HEK293T (cell line): Measurements from ENCODE around the gene CDKN2B.

Experiments used
- CTCF ChIA-PET: fragments of 350-600 bp; formaldehyde crosslinking; extraction: SDS; loops from one replicate; lab custom pipeline; 2021; ENCODE audit warnings: antibody characterized with exemption, inconsistent platforms; lab: Yijun Ruan, JAX
- POLR2A ChIA-PET: fragments of 350-600 bp; formaldehyde crosslinking; extraction: SDS; loops from one replicate; lab custom pipeline; 2020; ENCODE audit warnings: antibody characterized with exemption, inconsistent platforms; lab: Yijun Ruan, JAX
- DNase-seq: peaks from one replicate; pipeline ENCODE4 v3.0.0; 2012; ENCODE audit warnings: mixed read lengths; ENCODE audit errors: extremely low spot score
- ARNT ChIP-seq: fragments of 450-650 bp; IDR thresholded peaks from 2 replicates; pipeline ENCODE4 v1.6.1; 2017; ENCODE audit warnings: mild to moderate bottlenecking
- BHLHE40 ChIP-seq: fragments of 450-650 bp; IDR thresholded peaks from 2 replicates; pipeline ENCODE4 v1.6.1; 2016; ENCODE audit warnings: mild to moderate bottlenecking, moderate library complexity, borderline replicate concordance
- CTBP1 ChIP-seq: fragments of 450-650 bp; IDR thresholded peaks from 2 replicates; pipeline ENCODE4 v1.6.1; 2016; ENCODE audit warnings: borderline replicate concordance
- ELF4 ChIP-seq: fragments of 450-650 bp; IDR thresholded peaks from 2 replicates; pipeline ENCODE4 v1.6.1; 2017; ENCODE audit warnings: antibody characterized with exemption
- FOXA1 ChIP-seq: fragments of 450-650 bp; IDR thresholded peaks from 2 replicates; pipeline ENCODE4 v1.6.1; 2016; ENCODE audit warnings: mild to moderate bottlenecking
- FOXK2 ChIP-seq: fragments of 450-650 bp; IDR thresholded peaks from 2 replicates; pipeline ENCODE4 v1.6.1; 2016; ENCODE audit warnings: mild to moderate bottlenecking
- FOXM1 ChIP-seq: fragments of 450-650 bp; IDR thresholded peaks from 2 replicates; pipeline ENCODE4 v1.6.1; 2017; ENCODE audit warnings: mild to moderate bottlenecking, borderline replicate concordance
- HDGF ChIP-seq: fragments of 450-650 bp; IDR thresholded peaks from 2 replicates; pipeline ENCODE4 v1.6.1; 2017; ENCODE audit warnings: antibody characterized with exemption, borderline replicate concordance
- L3MBTL2 ChIP-seq: fragments of 450-650 bp; conservative IDR thresholded peaks from 2 replicates; pipeline ENCODE4 v1.6.1; 2016; ENCODE audit warnings: mild to moderate bottlenecking
- LEF1 ChIP-seq: fragments of 450-650 bp; IDR thresholded peaks from 2 replicates; pipeline ENCODE4 v1.6.1; 2017; ENCODE audit warnings: mild to moderate bottlenecking, borderline replicate concordance
- NFRKB ChIP-seq: fragments of 450-650 bp; IDR thresholded peaks from 2 replicates; pipeline ENCODE4 v1.6.1; 2016; ENCODE audit warnings: mild to moderate bottlenecking, moderate library complexity
- PKNOX1 ChIP-seq: fragments of 450-650 bp; IDR thresholded peaks from 2 replicates; pipeline ENCODE4 v1.6.1; 2016
- SP1 ChIP-seq: fragments of 450-650 bp; IDR thresholded peaks from 2 replicates; pipeline ENCODE4 v1.6.1; 2017
- SUZ12 ChIP-seq: fragments of 450-650 bp; IDR thresholded peaks from 2 replicates; pipeline ENCODE4 v1.6.1; 2016; ENCODE audit warnings: mild to moderate bottlenecking
- TARDBP ChIP-seq: fragments of 450-650 bp; IDR thresholded peaks from 2 replicates; pipeline ENCODE4 v1.6.1; 2016
- ZNF384 ChIP-seq: fragments of 450-650 bp; IDR thresholded peaks from 2 replicates; pipeline ENCODE4 v1.6.1; 2016

CDKN2B gene

GRCh38 chr9:21970800-21971640, 38.1 kb downstream of the CDKN2B start:
- no peak for TF ChIP-seq SP1
- no peak for TF ChIP-seq FOXA1
- TF ChIP-seq CTBP1 = no peak
- no peak for TF ChIP-seq FOXM1
- no peak for TF ChIP-seq ELF4
- no peak for TF ChIP-seq LEF1
- TF ChIP-seq SUZ12 = no peak
- TF ChIP-seq ZNF384 = no peak
- TF ChIP-seq PKNOX1 = no peak
- no peak for TF ChIP-seq TARDBP
- no peak for TF ChIP-seq L3MBTL2
- TF ChIP-seq ARNT = no peak
- TF ChIP-seq HDGF = no peak
- TF ChIP-seq BHLHE40 = no peak
- TF ChIP-seq NFRKB = no peak
- no peak for TF ChIP-seq FOXK2
- CTCF ChIA-PET = no interaction called here
- POLR2A ChIA-PET = no interaction called here
- no peak for DNase-seq

- POLR2A ChIA-PET = no interaction called here
- no peak for DNase-seq
- TF ChIP-seq BHLHE40 (no peak), SUZ12 (no peak), HDGF (no peak), FOXM1 (no peak)
- CTCF ChIA-PET = no interaction called here
Observed at GRCh38 chr9:21969951-21970799, 38.9 kb downstream of the CDKN2B start.

- ChIA-PET CTCF (no interaction called here), POLR2A (no interaction called here)
- no peak for DNase-seq
- TF ChIP-seq L3MBTL2 = no peak
- TF ChIP-seq FOXM1 = no peak
- TF ChIP-seq ELF4 = no peak
- no peak for TF ChIP-seq FOXK2
- no peak for TF ChIP-seq BHLHE40
- no peak for TF ChIP-seq HDGF
- TF ChIP-seq PKNOX1 = no peak
- no peak for TF ChIP-seq ARNT
- no peak for TF ChIP-seq ZNF384
- no peak for TF ChIP-seq SP1
- no peak for TF ChIP-seq FOXA1
Observed at GRCh38 chr9:21969011-21969940, 39.8 kb downstream of the CDKN2B start.

- CTCF ChIA-PET = no interaction called here
- POLR2A ChIA-PET = no interaction called here
- DNase-seq = no peak
- TF ChIP-seq BHLHE40 (no peak), CTBP1 (no peak), LEF1 (no peak)
Observed at GRCh38 chr9:21968331-21969010, 40.6 kb downstream of the CDKN2B start.

- CTCF ChIA-PET = no interaction called here
- POLR2A ChIA-PET = no interaction called here
- no peak for DNase-seq
Observed at GRCh38 chr9:21967702-21968101, 41.4 kb downstream of the CDKN2B start.

GRCh38 chr9:21967169-21967568, 41.9 kb downstream of the CDKN2B start:
- ChIA-PET CTCF (no interaction called here), POLR2A (no interaction called here)
- DNase-seq = no peak
- TF ChIP-seq NFRKB (no peak), SP1 (no peak), ARNT (no peak), BHLHE40 (no peak), TARDBP (no peak), HDGF (no peak), FOXK2 (no peak), PKNOX1 (no peak), FOXM1 (no peak), CTBP1 (no peak)

More at GRCh38 chr9:21967702-21968101, 41.4 kb downstream of the CDKN2B start:
- no peak for TF ChIP-seq ZNF384
